Motor neuron (in vitro differentiated cells): ENCODE measurements around the gene CELA3B. TPM values are rescaled to one million over a fixed set of nuclear protein-coding genes. Genes with fewer than 3 reads are reported as not detected.
"Not testable (repeated sequence)": the region's sequence is repeated elsewhere in the genome, so short reads cannot be mapped to it uniquely, and the experiment has no call there.

ENCODE experiments used
- ATAC-seq, 8 experiments: fragments of 200-7000 bp; cut with Tn5 transposase; replicated peaks in 6 of 8; 2 replicates each; pipeline ENCODE4 v1.8.0; 2021; ENCODE audit warnings: mild to moderate bottlenecking in 8 of 8, moderate library complexity in 8 of 8
- H3K27ac ChIP-seq, 2 donors: fragments of 250-450 bp; sonication (Bioruptor Pico); 2 replicates each; pipeline ENCODE4 v1.9.0; 2021; ENCODE audit warnings: antibody characterized with exemption in 2 of 2, mild to moderate bottlenecking in 2 of 2, moderate library complexity in 1 of 2
- H3K4me1 ChIP-seq, 2 donors: fragments of 250-450 bp; sonication (Bioruptor Pico); replicated peaks in 1 of 2; 2 replicates each; pipeline ENCODE4 v1.6.1; 2021; ENCODE audit warnings: antibody characterized with exemption in 2 of 2, mild to moderate bottlenecking in 2 of 2, moderate library complexity in 1 of 2
- H3K4me3 ChIP-seq, 5 donors: fragments of 250-450 bp; sonication (Bioruptor Pico); 2 replicates each; pipeline ENCODE4 v1.9.0; 2021; ENCODE audit warnings: antibody characterized with exemption in 5 of 5, mild to moderate bottlenecking in 5 of 5, moderate library complexity in 4 of 5
- WGBS, 10 experiments: fragments of 450-650 bp; shearing (Covaris generic); methylation state at CpG; one replicate each; pipeline ENCODE4 v1.0.0; 2022; 5-methylcytosine and 5-hydroxymethylcytosine counted together
- in situ Hi-C, 9 experiments: fragments of 400-800 bp; cut with MboI; loops; one replicate each; pipeline ENCODE4 v1.15.0; 2021; ENCODE audit warnings: low sequenced_read_pairs in 9 of 9, low pct_unique_long_range_greater_than_20kb in 2 of 9; ENCODE audit not compliant: unreplicated experiment in 9 of 9
- total RNA-seq, 8 experiments: library from RNA; unstranded; fragments of 300-600 nt; gene quantifications; 2 replicates each; pipeline versions ENCODE4 v1.2.3 to v1.2.4, GENCODE V29; 2022

The CELA3B gene
- total RNA-seq, 8 experiments from 2014 or later: not detected

- H3K27ac ChIP-seq, H3K4me3 ChIP-seq, in situ Hi-C loops, H3K4me1 ChIP-seq, ATAC-seq: not testable (repeated sequence)
- 67 to 100% (median 81%) methylated on average over 1 to 5 of the region's 11 CpGs; no CpG with 5 or more reads in 3 of the 10 experiments for WGBS, 10 experiments
Measured at GRCh38 chr1:22009566-22009965, 32.7 kb downstream of the CELA3B start.

DNA sequence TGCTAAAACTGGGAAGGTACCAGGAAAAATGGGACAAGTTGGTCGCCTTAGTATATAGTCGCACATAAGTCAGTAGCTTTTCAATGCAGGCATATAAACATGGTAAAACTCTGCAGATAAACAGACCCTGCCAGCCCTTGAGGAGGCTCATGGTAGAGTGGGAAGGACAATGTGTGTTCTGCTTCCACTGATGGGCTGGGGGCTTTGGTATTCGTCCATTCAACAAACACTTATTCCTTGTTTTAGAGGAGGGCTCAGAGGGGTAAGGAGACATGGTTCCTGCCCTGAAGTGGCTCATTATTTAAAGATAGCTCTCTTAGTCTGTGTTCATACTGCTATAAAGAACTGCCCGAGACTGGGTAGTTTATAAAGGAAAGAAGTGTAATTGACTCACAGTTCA is 35.9 kb downstream of the CELA3B start:
- ATAC-seq, H3K27ac ChIP-seq, H3K4me3 ChIP-seq, in situ Hi-C loops, H3K4me1 ChIP-seq: not testable (repeated sequence)
- WGBS, 10 experiments: 50% methylated on average over 1 of the region's 4 CpGs; no CpG with 5 or more reads in 9 of the 10 experiments

DNA sequence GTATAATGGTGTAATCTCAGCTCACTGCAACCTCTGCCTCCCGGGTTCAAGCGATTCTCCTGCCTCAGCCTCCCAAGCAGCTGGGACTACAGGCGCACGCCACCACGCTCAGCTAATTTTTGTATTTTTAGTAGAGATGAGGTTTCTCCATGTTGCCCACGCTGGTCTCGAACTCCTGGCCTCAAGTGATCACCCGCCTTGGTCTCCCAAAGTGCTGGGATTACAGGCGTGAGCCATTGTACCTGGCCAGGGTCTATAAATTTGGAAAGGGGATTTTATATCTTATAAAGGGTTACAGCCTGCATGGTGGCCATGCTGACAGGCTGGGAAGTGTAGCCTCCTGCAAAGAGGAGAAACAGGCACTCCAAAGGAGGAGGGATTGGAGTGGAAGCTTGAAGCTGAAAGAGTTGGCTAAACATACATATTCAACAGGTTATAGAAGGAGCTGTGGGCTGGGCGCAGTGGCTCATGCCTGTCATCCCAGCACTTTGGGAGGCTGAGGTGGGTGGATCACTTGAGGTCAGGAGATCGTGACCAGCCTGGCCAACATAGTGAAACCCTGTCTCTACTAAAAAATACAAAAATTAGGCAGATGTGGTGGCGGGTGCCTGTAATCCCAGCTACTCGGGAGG is 37.9 kb downstream of the CELA3B start:
- 17 to 100% (median 75%) methylated on average over 1 to 9 of the region's 13 CpGs; no CpG with 5 or more reads in 2 of the 10 experiments for WGBS, 10 experiments

DNA sequence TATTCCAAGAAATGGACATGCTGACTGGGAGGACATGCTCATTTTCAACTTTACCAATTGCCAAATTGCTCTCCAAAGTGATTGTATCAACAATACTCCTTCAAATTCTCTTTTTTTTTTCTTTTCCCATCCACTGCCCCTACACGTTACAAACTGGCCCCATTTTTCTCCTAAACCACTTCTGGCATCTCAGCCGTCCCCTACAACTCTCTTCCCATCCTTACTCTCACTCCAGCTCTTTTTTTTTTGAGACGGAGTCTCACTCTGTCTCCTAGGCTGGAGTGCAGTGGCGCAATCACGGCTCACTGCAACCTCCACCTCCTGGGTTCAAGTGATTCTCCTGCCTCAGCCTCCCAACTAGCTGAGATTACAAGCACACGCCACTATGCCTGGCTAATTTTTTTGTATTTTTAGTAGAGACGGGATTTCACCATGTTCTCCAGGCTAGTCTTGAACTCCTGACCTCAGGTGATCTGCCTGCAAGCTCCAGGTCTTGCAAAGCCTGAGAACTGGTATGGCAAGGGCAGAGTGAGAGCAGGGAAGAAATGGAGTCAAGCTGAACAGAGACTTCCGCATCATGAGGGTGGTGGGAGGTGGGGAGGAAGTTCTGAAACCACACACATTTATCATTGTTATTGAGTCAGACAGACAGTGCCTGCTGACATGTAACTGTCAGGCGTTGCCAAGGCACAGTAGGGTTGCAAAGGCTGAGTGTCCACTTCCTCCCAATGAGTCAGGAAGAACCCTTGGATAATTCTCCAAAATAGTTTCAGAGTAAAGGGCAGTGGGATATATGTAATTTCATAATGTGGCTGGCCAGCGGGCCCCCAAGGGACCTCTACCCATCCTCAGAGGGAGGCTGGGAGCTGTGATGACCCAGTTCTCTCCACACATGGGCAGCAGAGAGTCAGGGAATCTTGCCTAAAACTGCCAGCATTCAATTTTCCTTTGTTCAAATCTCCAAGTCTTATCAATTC is 42.0 kb downstream of the CELA3B start:
- Histone ChIP-seq H3K27ac (no peak overlapping the region), H3K4me3 (no peak overlapping the region), H3K4me1 (peaks cover 2 to 4% of the 10 kb centered on the region in 2 donors)
- in situ Hi-C loops: no loop called here
- whole genome bisulfite sequencing, 10 experiments: 4 to 83% (median 63%) methylated on average over 3 to 10 of the region's 10 CpGs
- peak in 7 of 8 experiments; percentile 24 to 94 (median 39) for ATAC-seq

More for the DNA sequence above, 37.9 kb downstream of the CELA3B start:
- H3K4me1 ChIP-seq, H3K27ac ChIP-seq, H3K4me3 ChIP-seq, in situ Hi-C loops, ATAC-seq: not testable (repeated sequence)

DNA sequence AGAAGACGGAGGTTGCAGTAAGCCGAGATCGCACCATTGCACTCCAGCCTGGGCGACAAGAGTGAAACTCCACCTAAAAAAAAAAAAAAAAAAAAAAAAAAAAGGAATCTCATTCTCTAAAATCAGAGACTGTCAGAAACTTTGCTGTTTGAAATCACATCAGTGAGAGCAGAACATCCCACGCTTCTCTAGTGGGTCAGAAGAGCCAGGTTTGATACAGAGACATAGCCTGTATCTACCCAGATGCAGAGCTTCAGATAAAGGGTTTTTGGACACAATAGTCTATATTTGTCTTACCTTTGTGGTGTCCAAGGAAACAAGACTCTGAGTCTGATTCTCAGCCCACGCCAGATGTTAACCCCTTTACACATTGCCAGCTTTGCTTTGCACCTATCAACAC is 44.2 kb downstream of the CELA3B start:
- ATAC-seq: no peak
- WGBS, 10 experiments: 44 to 100% (median 92%) methylated on average over 1 to 6 of the region's 6 CpGs; no CpG with 5 or more reads in 1 of the 10 experiments
- Histone ChIP-seq H3K4me1 (peaks cover 7 to 9% of the 10 kb centered on the region in 2 donors), H3K27ac (no peak overlapping the region), H3K4me3 (no peak overlapping the region)
- in situ Hi-C loops: no loop called here

- ATAC-seq: peak; percentile 35 to 79 (median 74)
- in situ Hi-C loops: no loop called here
- WGBS, 10 experiments: 0 to 36% (median 3%) methylated on average over 1 to 30 of the region's 33 CpGs; no CpG with 5 or more reads in 1 of the 10 experiments
Measured at GRCh38 chr1:22024485-22025367, 47.9 kb downstream of the CELA3B start.

GRCh38 chr1:22025368-22026155 is 48.7 kb downstream of the CELA3B start:
- ATAC-seq: peak; percentile 73 to 91 (median 84)
- in situ Hi-C loops: no loop called here
- Histone ChIP-seq H3K4me3 (peak overlapping the region; percentile 74 to 99 (median 97)), H3K27ac (peak overlapping the region; percentile 96), H3K4me1 (peaks cover 13 to 15% of the 10 kb centered on the region in 2 donors)
- 0 to 4% (median 0%) methylated on average over 1 to 16 of the region's 42 CpGs; no CpG with 5 or more reads in 3 of the 10 experiments for WGBS, 10 experiments

More at GRCh38 chr1:22024485-22025367, 47.9 kb downstream of the CELA3B start:
- H3K27ac ChIP-seq: peak overlapping the region; percentile 96
- H3K4me1 ChIP-seq: peaks cover 13 to 15% of the 10 kb centered on the region in 2 donors
- peak overlapping the region; percentile 74 to 99 (median 97) for H3K4me3 ChIP-seq

- in situ Hi-C loops: no loop called here
- ATAC-seq: no peak
- Histone ChIP-seq H3K4me1 (peaks cover 13 to 15% of the 10 kb centered on the region in 2 donors), H3K27ac (no peak overlapping the region), H3K4me3 (no peak overlapping the region)
- WGBS, 10 experiments: 0 to 100% (median 81%) methylated on average over 1 to 3 of the region's 3 CpGs; no CpG with 5 or more reads in 2 of the 10 experiments
Measured at GRCh38 chr1:22026924-22027289, 50.1 kb downstream of the CELA3B start.

- Histone ChIP-seq H3K4me1 (peaks cover 6 to 7% of the 10 kb centered on the region in 2 donors), H3K27ac (no peak overlapping the region), H3K4me3 (no peak overlapping the region)
- in situ Hi-C loops: no loop called here
- ATAC-seq: no peak
- 47 to 100% (median 86%) methylated on average over 1 to 4 of the region's 4 CpGs for WGBS, 10 experiments
Measured at GRCh38 chr1:22030057-22030456, 53.2 kb downstream of the CELA3B start.

- no peak for ATAC-seq
- H3K4me3 ChIP-seq: no peak overlapping the region
- in situ Hi-C loops: no loop called here
- 58 to 100% (median 80%) methylated on average over 1 to 3 of the region's 3 CpGs; no CpG with 5 or more reads in 4 of the 10 experiments for WGBS, 10 experiments
- peaks cover 6 to 7% of the 10 kb centered on the region in 2 donors for H3K4me1 ChIP-seq
- no peak overlapping the region for H3K27ac ChIP-seq
Measured at GRCh38 chr1:22030473-22030872, 53.7 kb downstream of the CELA3B start.

DNA sequence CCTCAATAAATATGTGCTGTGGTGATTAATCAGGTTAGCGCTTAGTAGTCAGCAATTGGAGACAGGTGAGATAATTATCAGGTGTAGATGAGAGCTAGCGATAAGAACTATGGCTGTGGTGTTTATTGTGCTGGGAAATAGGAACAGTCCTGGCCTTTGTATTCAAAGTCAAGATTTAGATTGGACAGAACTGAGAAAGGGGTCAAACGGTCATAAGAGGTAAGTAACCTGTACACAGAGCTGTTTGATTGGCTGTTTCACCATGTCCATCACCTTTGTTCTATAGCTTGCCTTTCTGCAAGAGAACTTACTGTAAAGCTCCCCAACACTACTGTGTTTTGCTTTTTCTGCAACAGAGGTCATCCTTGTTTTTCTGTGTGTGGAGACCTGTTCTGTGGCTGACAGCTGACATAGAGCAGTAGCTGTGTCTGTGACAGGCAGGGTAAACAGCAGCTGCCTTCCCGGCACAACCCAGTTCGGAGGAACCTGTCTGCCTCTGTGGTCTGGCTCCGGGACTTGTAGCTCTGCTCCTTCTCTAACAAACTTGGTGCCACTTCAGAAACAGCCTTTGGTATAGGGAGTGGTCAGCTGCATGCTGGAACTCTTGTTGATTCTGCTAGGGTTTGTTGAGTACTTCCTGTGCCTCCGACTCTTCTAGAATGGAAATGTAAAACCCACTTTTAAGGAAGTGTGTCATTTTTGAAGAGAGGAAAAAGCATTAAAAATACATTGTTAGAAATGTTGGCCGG is 54.6 kb downstream of the CELA3B start:
- peaks cover 3 to 4% of the 10 kb centered on the region in 2 donors for H3K4me1 ChIP-seq
- no peak overlapping the region for H3K27ac ChIP-seq
- peak in 1 of 8 experiments; percentile 12 for ATAC-seq
- 67 to 100% (median 92%) methylated on average over 1 to 8 of the region's 8 CpGs; no CpG with 5 or more reads in 1 of the 10 experiments for WGBS, 10 experiments
- H3K4me3 ChIP-seq: no peak overlapping the region
- in situ Hi-C loops: no loop called here
